ENCODE data around the gene WIF1. TPM values are rescaled to one million over a fixed set of nuclear protein-coding genes. Genes with fewer than 3 reads are reported as not detected.

Gene WIF1
- polyA plus RNA-seq, 1 experiment, result not detected

- H3K36me3 ChIP-seq (ENCODE audit: control insufficient read depth, insufficient read depth, low read length), result no peaks in the 10 kb centered on the region
- H3K4me3 ChIP-seq (ENCODE audit: low read depth, low read length), result no peak overlapping the region
- CTCF ChIA-PET, result interaction anchor here (0.7 to 5.0 kb wide), 11 partner anchors 10 to 322 kb away, joined by 3 to 39 read pairs (median 4); no protein-coding TSS in a partner anchor
- TF ChIP-seq CTCF (IDR thresholded peaks at IDR 0.05; ENCODE audit: insufficient read depth, low read depth, low read length), result peak; percentile 68
- H3K27me3 ChIP-seq (ENCODE audit: control insufficient read depth, insufficient read depth, low read length), result peaks cover 25% of the 10 kb centered on the region
- no peak for DNase-seq (ENCODE audit: low read depth)
- POLR2A ChIA-PET, result interaction anchor here (0.7 kb wide), 1 partner anchor 306 kb away, joined by 3 read pairs; no protein-coding TSS in a partner anchor
Observed at GRCh38 chr12:65123435-65124063, 2.4 kb upstream of the WIF1 start.

GRCh38 chr12:65122703-65123102 is 1.6 kb upstream of the WIF1 start:
- ChIA-PET CTCF (interaction anchor here (0.7 to 5.0 kb wide), 7 partner anchors 11 to 321 kb away, joined by 3 to 39 read pairs (median 6); no protein-coding TSS in a partner anchor), POLR2A (interaction anchor here (0.6 kb wide), 1 partner anchor 237 kb away, joined by 4 read pairs; no protein-coding TSS in a partner anchor)
- H3K27me3 ChIP-seq (ENCODE audit: control insufficient read depth, insufficient read depth, low read length), result peaks cover 25% of the 10 kb centered on the region

GRCh38 chr12:65121956-65122469 is 908 bp upstream of the WIF1 start:
- Histone ChIP-seq H3K4me3 (ENCODE audit: low read depth, low read length) (no peak overlapping the region), H3K27me3 (ENCODE audit: control insufficient read depth, insufficient read depth, low read length) (peaks cover 25% of the 10 kb centered on the region), H3K36me3 (ENCODE audit: control insufficient read depth, insufficient read depth, low read length) (no peaks in the 10 kb centered on the region)
- DNase-seq (ENCODE audit: low read depth), result no peak
- TF ChIP-seq CTCF (IDR thresholded peaks at IDR 0.05; ENCODE audit: insufficient read depth, low read depth, low read length), result no peak
- ChIA-PET CTCF (interaction anchor here (1.2 to 5.0 kb wide), 3 partner anchors 177 to 320 kb away, joined by 4 to 39 read pairs (median 6); no protein-coding TSS in a partner anchor), POLR2A (no interaction called here)

More at GRCh38 chr12:65122703-65123102, 1.6 kb upstream of the WIF1 start:
- DNase-seq (ENCODE audit: low read depth), result no peak
- Histone ChIP-seq H3K4me3 (ENCODE audit: low read depth, low read length) (no peak overlapping the region), H3K36me3 (ENCODE audit: control insufficient read depth, insufficient read depth, low read length) (no peaks in the 10 kb centered on the region)
- no peak for TF ChIP-seq CTCF (IDR thresholded peaks at IDR 0.05; ENCODE audit: insufficient read depth, low read depth, low read length)

- no peak for TF ChIP-seq CTCF (IDR thresholded peaks at IDR 0.05; ENCODE audit: insufficient read depth, low read depth, low read length)
- ChIA-PET CTCF (no interaction called here), POLR2A (no interaction called here)
- no peak for DNase-seq (ENCODE audit: low read depth)
- Histone ChIP-seq H3K4me3 (ENCODE audit: low read depth, low read length) (no peak overlapping the region), H3K36me3 (ENCODE audit: control insufficient read depth, insufficient read depth, low read length) (no peaks in the 10 kb centered on the region), H3K27me3 (ENCODE audit: control insufficient read depth, insufficient read depth, low read length) (peaks cover 14% of the 10 kb centered on the region)
Observed at GRCh38 chr12:65119063-65119462, 2.0 kb downstream of the WIF1 start.

GRCh38 chr12:65113621-65114035 is 7.5 kb downstream of the WIF1 start:
- POLR2A ChIA-PET, result no interaction called here
- DNase-seq (ENCODE audit: low read depth), result no peak
- Histone ChIP-seq H3K36me3 (ENCODE audit: control insufficient read depth, insufficient read depth, low read length) (no peaks in the 10 kb centered on the region), H3K27me3 (ENCODE audit: control insufficient read depth, insufficient read depth, low read length) (peaks cover 12% of the 10 kb centered on the region), H3K4me3 (ENCODE audit: low read depth, low read length) (no peak overlapping the region)
- CTCF ChIA-PET, result no interaction called here
- no peak for TF ChIP-seq CTCF (IDR thresholded peaks at IDR 0.05; ENCODE audit: insufficient read depth, low read depth, low read length)
